HG02943 (cell line): ENCODE results near the gene COA1.
"Not testable (repeated sequence)": the region's sequence is repeated elsewhere in the genome, so short reads cannot be mapped to it uniquely, and the experiment has no call there.

Experiments used
- ATAC-seq: cut with Tn5 transposase; IDR thresholded peaks from one replicate; pipeline ENCODE4 v1.9.1; 2021; ENCODE audit warnings: mild to moderate bottlenecking, low read depth, moderate library complexity; ENCODE audit not compliant: unreplicated experiment

Gene COA1

GRCh38 chr7:43758822-43759683 is 29.7 kb upstream of the COA1 start:
- ATAC-seq: peak; percentile 47

DNA sequence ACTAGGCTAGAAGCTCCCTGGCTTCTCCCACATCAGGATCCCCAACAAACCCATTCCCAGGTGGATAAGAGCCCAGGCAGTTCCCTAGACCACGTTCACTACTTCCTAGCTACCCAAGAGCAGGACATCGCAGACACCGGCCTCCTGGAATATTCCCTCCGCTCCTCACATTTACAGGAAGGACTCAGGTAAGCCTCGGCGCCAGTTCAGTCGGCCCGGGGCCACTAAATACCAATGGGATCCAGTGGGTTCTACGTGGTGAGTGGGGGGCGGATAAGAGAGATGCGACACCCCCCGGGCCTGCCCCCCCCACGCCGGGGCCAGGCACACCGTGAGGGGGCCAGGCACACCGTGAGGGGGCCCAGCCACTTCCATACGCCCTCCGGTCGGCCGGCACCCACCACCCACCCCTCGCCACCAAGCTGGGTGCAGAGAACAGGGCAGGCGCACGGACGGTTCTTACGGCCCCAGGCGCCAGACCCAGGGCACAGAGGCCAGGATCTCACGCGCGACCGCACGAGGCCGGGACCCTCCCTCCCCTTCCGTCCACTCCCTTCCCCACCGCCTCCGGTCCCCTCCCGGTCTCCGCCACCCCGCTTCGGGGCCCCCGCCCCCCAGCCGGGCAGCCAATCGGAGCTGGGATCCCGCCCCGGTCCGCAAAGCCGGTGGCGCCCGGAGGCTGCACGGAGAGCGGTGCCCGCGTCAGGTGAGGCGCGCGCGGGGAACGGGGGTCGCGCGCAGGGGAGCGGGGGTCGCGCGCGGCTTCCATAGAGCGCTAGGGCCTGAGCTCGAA is 28.9 kb upstream of the COA1 start, which contains the start of gene BLVRA:
Gene BLVRA, plus strand, starts transcription at position 652 of the 793 bp plus-strand sequence. CDS start 12,479 bp downstream, outside the sequence.
- peak; percentile 71 for ATAC-seq

DNA sequence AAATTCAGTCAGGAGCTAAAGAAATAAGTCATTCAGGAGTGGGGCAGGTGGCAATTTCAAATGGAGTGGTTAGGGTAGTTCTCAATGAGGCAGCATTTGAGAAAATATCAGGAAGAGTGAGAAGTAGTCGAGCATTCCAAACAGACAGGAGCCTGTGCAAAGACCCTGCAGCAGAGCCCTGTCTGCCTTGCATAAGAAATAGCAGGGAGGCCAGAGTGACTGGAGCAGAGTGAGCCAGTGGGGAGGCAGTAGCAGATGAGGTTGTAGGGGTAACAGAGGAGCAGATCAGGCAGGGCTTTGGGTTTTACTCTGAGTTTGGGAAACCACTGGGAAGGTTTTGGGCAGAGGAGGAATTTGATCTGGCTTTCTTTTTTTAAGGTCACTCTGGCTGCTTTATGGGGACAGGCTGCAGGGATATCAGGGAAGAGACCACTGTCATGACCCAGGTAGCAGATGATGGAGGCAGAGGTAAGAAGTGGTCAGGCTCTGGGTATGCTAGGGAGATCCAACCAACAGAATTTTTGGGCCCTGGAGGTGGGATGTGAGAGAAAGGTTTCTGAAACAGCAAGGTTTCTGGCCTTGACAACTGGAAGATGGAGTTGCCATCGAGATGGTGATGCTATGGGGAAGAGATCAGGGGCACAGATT is 27.9 kb upstream of the COA1 start:
- ATAC-seq: no peak

DNA sequence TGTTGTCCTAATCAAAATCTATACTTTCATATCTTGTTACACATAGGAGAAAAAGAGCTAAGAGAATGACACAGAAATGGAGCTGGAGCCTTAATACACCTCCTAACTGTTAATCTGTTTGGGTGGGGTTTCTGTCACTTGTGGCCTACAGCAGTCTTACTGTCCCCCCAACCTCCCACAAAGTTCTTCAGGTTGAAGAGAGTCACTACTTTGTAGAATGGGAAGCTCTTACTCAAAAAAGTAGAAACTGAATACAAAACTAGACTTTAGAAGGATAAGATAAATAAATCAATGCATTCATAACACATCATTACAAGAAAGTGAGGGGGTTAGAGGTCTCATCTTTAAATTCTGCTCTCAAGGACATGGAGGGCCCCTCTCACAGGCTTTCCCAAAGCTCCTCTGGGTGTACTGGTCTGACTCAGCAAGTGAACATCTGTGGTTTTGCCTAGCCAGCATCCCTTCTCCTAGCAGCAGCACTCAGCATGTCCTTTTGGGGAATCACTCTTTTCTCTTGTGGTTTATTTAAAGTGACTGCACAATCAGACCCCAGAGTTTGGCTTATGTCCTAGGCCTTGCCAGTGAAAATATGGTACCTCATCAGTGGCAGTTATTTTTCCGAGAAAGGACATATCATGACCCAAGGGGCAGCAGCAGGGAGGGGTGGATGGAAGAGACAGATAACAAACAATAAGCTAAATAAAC is 27.2 kb upstream of the COA1 start:
- ATAC-seq: no peak

DNA sequence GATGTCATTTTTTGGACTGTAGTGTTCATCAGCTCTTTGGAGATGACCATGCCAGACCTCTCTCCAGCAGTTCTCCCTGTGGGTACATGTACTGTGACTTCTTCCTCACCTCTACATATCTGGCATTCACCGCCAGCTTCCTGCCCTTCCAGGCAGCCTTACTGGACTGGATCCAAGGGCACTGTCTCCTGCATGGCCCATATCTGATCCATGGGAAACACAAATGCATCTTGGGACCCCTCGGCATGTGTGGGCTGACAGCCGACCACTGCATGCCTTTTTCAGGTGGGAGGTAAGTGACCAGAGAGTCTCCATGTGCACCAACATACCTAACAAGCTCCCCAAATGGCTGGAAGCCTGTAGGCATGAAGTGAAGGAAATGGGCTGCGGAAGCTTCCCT is 25.3 kb upstream of the COA1 start:
- ATAC-seq: no peak

DNA sequence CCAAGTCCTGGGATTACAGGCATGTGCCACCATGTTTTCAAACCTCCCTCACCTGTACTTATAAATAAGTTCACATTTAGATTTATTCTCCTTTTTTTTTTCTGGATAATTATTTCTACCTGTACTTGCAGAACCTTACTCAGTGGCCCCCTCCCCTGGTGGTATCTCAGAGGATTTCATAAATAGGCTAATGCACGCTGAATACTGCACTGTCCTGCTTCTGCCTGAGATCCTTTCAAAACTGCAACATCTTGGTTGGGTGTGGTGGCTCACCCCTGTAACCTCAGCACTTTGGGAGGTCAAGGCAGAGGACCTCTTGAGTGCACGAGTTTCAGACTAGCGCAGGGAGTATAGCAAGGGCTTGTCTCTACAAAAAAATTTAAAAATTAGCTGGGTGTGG is 24.5 kb upstream of the COA1 start:
- ATAC-seq: no peak

GRCh38 chr7:43753271-43753810 is 24.0 kb upstream of the COA1 start:
- no peak for ATAC-seq

DNA sequence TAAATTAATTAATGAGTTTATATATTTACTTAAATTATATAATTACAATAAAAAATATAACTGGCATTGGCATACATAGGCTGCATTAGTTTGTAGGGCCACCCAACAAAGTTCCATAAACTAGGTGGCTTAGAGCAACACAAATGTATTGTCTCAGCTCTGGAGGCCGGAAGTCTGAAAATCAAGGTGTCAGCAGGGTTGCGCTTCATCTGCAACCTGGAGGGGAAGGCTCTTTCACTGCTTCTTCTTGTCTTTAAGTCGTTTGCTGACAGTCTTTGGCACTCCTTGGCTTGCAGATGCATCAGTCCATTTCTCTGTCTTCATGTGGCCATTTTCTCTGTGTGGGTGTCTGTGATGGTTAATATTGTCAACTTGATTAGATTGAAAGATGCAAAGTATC is 23.1 kb upstream of the COA1 start:
- ATAC-seq: no peak

- no peak for ATAC-seq
Measured at GRCh38 chr7:43750016-43750887, 20.9 kb upstream of the COA1 start.

- no peak for ATAC-seq
Measured at GRCh38 chr7:43749383-43749940, 20.1 kb upstream of the COA1 start.

DNA sequence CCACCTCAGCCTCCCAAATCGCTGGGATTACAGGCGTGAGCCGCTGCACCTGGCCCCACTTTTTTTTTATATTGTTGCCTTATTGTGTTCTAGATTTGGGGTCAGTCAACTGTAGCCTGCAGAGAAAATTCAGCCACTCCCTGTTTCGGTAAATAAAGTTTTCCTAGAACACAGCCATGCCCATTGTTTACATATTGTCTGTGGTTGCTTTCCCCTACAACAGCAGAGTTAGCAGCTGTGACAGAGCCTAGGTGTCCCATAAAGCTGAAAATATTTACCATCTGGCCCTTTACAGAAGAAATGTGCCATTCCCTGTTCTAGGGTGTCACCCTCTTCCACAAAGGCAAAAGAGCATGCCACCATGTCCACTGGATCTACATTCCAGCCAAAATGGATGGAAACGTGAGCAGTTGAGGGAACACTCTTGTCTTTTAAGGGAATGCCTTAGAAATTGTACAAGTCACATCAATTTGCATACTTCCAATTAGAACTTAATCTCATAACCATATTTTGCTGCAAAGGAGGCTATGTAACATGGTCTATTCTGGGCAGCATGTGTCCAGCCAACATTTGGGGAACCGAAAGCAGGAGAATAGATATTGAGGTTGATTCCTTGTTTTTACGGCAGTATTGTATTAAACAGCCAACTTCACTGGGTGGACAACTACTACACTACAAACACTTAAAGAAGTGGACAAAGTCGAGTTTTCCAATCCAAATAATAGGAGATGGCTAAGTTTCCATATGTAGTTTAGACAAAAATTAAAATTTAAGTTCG is 18.2 kb upstream of the COA1 start:
- no peak for ATAC-seq

GRCh38 chr7:43742692-43743091 is 13.4 kb upstream of the COA1 start:
- no peak for ATAC-seq

GRCh38 chr7:43737467-43738127 is 8.3 kb upstream of the COA1 start:
- ATAC-seq: no peak

DNA sequence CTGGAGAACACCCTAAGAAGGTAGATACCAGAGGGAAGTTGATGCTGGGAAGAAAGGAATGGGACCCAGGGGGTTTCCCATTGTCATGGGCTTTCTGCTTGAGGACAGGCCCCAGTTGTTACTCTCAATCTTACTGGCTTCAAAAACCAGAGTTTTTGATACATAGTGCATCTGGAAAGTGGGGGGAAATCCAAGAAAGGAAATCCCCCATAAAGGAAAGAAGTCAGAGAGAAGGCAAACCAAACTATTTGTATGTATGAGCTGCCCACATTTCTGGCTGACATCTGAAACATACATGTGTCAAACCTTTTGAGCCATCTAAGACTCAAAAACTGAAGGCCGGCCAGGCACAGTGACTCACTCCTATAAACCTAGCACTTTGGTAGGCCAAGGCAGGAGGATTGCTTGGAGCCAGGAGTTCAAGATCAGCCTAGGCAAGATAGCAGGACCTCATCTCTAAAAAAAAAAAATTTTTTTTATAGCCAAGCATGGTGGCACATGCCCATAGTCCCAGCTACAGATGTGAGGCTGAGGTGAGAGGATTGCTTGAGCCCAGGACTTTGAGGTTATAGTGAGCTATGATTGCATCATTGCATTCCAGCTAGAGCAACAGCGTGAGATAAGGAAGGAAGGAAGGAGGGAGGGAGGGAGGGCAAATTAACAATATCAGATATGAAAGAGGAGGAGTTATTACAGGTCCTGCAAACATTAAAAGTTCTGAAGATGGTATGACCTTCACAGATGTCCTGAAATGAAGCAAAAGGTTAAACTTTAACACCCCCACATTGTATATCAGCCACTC is 6.7 kb upstream of the COA1 start:
- peak; percentile 56 for ATAC-seq

DNA sequence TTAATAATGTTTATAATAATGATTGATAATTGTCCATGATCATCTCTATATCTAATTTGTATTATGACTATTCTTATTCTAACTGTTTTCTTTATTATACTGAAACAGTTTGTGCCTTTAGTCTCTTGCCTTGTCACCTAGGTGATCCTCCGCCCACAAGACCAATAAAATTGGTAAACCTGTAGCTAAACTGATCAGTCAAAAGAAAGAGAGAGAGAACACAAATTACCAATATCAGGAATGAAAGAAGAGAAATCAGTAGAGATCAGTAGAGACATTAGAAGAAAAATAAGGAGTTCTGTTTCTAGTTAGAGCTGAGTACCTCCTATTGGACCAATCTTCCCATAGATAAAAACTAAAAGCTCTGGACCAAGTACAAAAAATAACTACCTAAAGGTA is 6.1 kb upstream of the COA1 start:
- peak; percentile 4 for ATAC-seq

GRCh38 chr7:43734575-43735332 is 5.4 kb upstream of the COA1 start:
- not testable (repeated sequence) for ATAC-seq
